Measurements from ENCODE around the gene ADK. TPM values are rescaled to one million over a fixed set of nuclear protein-coding genes. Genes with fewer than 3 reads are reported as not detected.
"Not testable (repeated sequence)": the region's sequence is repeated elsewhere in the genome, so short reads cannot be mapped to it uniquely, and the experiment has no call there.

The ADK gene
- polyA plus RNA-seq, 1 experiment: 41.9 TPM

DNA sequence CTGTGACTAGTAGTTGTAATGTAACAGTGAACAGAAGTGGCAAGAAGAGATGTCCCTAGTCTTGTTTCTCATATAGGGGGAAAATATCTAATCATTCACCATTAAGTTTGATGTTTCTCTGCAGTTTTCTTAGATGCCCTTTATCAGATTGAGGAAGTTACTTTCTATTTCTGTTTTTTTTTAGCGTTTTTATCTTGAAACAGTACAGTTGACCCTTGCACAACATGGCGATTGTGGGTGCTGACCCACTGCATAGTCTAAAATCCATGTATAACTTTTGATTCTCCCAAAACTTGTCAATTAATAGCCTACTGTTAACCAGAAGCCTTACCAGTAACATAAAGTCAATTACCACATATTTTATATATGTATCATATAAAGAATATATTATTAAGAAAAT lies 192.0 kb downstream of the ADK start:
- DNase-seq (ENCODE audit: low read depth, low spot score): no peak
- POLR2A ChIA-PET: no interaction called here

GRCh38 chr10:74343804-74344203 lies 192.8 kb downstream of the ADK start:
- peaks cover 6% of the 10 kb centered on the region for H3K9me3 ChIP-seq (ENCODE audit: control insufficient read depth, insufficient read depth, low read length)
- no peak overlapping the region for H3K27ac ChIP-seq (ENCODE audit: low read depth, low read length)
- ChIA-PET CTCF (no interaction called here), POLR2A (no interaction called here)
- no peaks in the 10 kb centered on the region for H3K27me3 ChIP-seq (ENCODE audit: control insufficient read depth, insufficient read depth, low read length)
- TF ChIP-seq CTCF (IDR thresholded peaks at IDR 0.05; ENCODE audit: low read depth, low read length): no peak
- DNase-seq (ENCODE audit: low read depth, low spot score): no peak
- H3K4me3 ChIP-seq (ENCODE audit: low read depth, low read length): no peak overlapping the region

More for the DNA sequence above, 192.0 kb downstream of the ADK start:
- no peak for TF ChIP-seq CTCF (IDR thresholded peaks at IDR 0.05; ENCODE audit: low read depth, low read length)
- Histone ChIP-seq H3K27me3 (ENCODE audit: control insufficient read depth, insufficient read depth, low read length) (no peaks in the 10 kb centered on the region), H3K27ac (ENCODE audit: low read depth, low read length) (no peak overlapping the region), H3K4me3 (ENCODE audit: low read depth, low read length) (no peak overlapping the region), H3K9me3 (ENCODE audit: control insufficient read depth, insufficient read depth, low read length) (peaks cover 6% of the 10 kb centered on the region)
- CTCF ChIA-PET: no interaction called here

- Histone ChIP-seq H3K27me3 (ENCODE audit: control insufficient read depth, insufficient read depth, low read length) (no peaks in the 10 kb centered on the region), H3K4me3 (ENCODE audit: low read depth, low read length) (no peak overlapping the region), H3K27ac (ENCODE audit: low read depth, low read length) (no peak overlapping the region), H3K9me3 (ENCODE audit: control insufficient read depth, insufficient read depth, low read length) (peaks cover 6% of the 10 kb centered on the region)
- POLR2A ChIA-PET: no interaction called here
- no peak for TF ChIP-seq CTCF (IDR thresholded peaks at IDR 0.05; ENCODE audit: low read depth, low read length)
- DNase-seq (ENCODE audit: low read depth, low spot score): no peak
- CTCF ChIA-PET: no interaction called here
These were observed 193.3 kb downstream of the ADK start for GRCh38 chr10:74344306-74344705.

GRCh38 chr10:74347522-74347921 lies 196.5 kb downstream of the ADK start:
- Histone ChIP-seq H3K27me3 (ENCODE audit: control insufficient read depth, insufficient read depth, low read length) (no peaks in the 10 kb centered on the region), H3K9me3 (ENCODE audit: control insufficient read depth, insufficient read depth, low read length) (peaks cover 6% of the 10 kb centered on the region), H3K4me3 (ENCODE audit: low read depth, low read length) (no peak overlapping the region), H3K27ac (ENCODE audit: low read depth, low read length) (no peak overlapping the region)
- no peak for DNase-seq (ENCODE audit: low read depth, low spot score)
- ChIA-PET CTCF (interaction anchor here (1.2 kb wide), 1 partner anchor 72 kb away, joined by 3 read pairs; no protein-coding TSS in a partner anchor), POLR2A (no interaction called here)
- no peak for TF ChIP-seq CTCF (IDR thresholded peaks at IDR 0.05; ENCODE audit: low read depth, low read length)

DNA sequence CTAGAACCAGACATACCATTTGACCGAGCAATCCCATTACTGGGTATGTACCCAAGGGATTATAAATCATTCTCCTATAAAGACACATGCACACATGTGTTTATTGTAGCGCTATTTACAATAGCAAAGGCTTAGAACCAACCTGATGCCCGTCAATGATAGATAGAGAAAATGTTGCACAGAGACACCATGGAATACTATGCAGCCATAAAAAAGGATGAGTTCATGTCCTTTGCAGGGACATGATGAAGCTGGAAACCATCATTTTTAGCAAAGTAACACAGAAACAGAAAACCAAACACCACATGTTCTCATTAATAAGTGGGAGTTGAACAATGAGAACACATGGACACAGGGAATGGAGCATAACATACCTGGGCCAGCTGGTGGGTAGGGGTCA lies 202.0 kb downstream of the ADK start:
- H3K27me3 ChIP-seq (ENCODE audit: control insufficient read depth, insufficient read depth, low read length); CTCF ChIA-PET; H3K27ac ChIP-seq (ENCODE audit: low read depth, low read length); H3K4me3 ChIP-seq (ENCODE audit: low read depth, low read length); DNase-seq (ENCODE audit: low read depth, low spot score); H3K9me3 ChIP-seq (ENCODE audit: control insufficient read depth, insufficient read depth, low read length): not testable (repeated sequence)
- POLR2A ChIA-PET: interaction anchor here (0.7 kb wide), 1 partner anchor 64 kb away, joined by 4 read pairs; no protein-coding TSS in a partner anchor

- DNase-seq (ENCODE audit: low read depth, low spot score): no peak
- H3K27ac ChIP-seq (ENCODE audit: low read depth, low read length): no peak overlapping the region
- CTCF ChIA-PET: no interaction called here
- H3K27me3 ChIP-seq (ENCODE audit: control insufficient read depth, insufficient read depth, low read length): no peaks in the 10 kb centered on the region
- H3K4me3 ChIP-seq (ENCODE audit: low read depth, low read length): no peak overlapping the region
- POLR2A ChIA-PET: no interaction called here
- peaks cover 13% of the 10 kb centered on the region for H3K9me3 ChIP-seq (ENCODE audit: control insufficient read depth, insufficient read depth, low read length)
- no peak for TF ChIP-seq CTCF (IDR thresholded peaks at IDR 0.05; ENCODE audit: low read depth, low read length)
These were observed 210.7 kb downstream of the ADK start for GRCh38 chr10:74361678-74362077.

Measured in AG04450 (cell line).